HG02759 (cell line): ENCODE measurements around the gene ULK2.

Experiments used
- ATAC-seq: cut with Tn5 transposase; IDR thresholded peaks from one replicate; pipeline ENCODE4 v1.9.1; 2021; ENCODE audit warnings: mild to moderate bottlenecking, moderate library complexity; ENCODE audit not compliant: unreplicated experiment

The ULK2 gene

DNA sequence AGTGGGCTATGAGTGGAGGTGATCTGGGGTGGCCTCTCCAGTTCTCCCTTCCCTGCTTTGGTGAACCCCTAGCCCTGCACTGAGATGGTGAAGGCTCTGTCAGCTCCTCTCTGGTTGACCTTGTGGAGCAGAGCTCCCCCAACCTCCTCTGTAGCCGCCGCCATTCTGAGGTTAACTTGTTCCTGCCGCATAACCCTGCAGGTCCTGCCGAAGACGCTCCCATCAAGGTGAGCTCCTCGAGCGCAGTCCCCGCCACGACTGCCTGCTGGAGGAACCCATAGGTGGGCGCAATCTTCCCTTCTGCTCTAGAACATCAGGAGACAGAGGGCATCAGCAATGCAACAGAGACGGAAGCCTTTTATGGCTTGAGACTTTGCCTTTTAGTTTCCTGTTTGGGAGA lies 136.1 kb downstream of the ULK2 start:
- ATAC-seq = no peak

DNA sequence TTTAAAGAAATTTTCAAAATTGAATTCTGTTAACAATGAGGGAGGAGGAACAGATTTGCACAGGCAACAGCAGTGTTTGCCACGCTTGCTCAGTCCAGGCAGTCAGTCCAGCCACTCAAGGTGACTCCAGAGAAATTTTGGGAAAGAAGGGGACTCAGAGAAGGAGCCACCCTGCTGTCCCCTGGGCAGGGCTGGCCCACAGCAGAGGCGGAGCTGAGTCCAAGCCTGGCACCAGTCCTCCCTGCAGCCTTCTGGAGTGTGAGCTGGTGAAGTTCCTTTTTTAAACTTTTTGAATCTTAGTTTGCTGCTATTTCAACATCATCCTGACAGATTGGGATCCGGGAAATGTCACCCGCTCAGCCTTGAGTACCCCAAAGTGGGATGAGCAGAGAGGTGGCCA lies 136.9 kb downstream of the ULK2 start:
- no peak for ATAC-seq

DNA sequence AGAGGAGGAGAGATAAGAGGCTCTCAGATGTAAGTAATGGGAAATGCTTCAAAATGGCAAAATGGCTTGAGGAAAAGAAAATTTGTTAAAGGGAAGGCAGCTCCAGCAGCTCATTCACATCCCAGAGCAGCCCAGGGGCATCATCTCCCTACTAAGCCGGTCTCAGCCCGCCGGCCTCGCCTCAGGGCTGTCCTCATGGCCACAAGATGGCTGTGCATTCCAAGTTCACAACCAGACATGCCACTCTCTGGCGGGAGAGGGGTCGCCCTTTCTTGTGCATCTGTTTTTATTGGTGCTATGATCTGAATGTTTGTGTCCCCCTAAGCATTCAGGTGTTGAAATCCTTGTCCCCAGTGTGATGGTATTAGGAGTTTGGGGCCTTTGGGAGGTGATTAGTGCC lies 137.8 kb downstream of the ULK2 start:
- ATAC-seq = no peak

DNA sequence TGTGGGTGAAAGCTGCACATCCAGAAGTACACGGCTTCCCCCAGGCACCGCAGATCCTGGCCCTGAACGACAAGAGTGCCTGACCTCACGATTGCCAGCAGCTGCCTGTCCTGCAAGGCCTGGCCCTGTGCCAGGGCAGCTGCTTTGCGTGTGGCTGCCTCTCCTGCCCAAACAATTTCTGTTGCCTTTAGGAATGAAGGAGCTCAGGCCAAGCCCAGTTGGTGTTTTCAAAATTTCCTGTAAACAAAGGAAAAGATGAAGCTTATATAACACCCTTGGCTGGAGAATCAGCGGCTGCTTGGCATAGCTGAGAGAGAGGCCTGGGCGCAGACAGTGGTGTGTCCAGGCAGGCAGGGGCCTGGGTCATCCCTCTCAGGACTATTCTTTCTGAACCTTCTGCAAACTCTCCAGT lies 139.6 kb downstream of the ULK2 start:
- ATAC-seq = no peak

DNA sequence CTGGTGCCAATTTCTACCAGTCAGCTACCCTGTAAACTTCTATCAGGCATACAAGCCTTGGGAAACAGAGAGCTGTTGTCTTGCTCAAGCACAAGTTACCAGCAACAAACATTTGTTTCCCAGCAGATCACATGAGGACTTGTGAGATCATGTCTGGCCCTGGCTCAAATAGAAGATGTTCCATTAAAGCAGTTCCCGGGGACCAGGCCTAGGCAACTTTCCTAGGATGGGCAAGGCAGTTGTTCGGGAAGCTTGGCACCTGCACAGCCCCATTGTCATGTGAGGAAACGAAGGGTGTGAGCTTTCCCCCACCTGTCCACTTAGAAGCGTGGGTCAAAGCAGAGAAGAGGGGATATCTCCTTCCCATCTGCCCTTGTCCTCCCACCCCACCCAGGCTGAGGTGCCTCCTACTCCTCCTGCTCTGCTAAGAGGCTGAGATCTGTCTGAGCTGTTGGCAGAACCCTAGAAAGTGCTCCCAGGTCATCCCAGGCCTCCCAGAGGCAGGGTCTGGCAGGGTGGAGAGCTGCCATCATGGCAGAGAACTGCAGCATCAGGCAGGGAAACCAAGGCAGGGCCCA lies 140.1 kb downstream of the ULK2 start:
- no peak for ATAC-seq

DNA sequence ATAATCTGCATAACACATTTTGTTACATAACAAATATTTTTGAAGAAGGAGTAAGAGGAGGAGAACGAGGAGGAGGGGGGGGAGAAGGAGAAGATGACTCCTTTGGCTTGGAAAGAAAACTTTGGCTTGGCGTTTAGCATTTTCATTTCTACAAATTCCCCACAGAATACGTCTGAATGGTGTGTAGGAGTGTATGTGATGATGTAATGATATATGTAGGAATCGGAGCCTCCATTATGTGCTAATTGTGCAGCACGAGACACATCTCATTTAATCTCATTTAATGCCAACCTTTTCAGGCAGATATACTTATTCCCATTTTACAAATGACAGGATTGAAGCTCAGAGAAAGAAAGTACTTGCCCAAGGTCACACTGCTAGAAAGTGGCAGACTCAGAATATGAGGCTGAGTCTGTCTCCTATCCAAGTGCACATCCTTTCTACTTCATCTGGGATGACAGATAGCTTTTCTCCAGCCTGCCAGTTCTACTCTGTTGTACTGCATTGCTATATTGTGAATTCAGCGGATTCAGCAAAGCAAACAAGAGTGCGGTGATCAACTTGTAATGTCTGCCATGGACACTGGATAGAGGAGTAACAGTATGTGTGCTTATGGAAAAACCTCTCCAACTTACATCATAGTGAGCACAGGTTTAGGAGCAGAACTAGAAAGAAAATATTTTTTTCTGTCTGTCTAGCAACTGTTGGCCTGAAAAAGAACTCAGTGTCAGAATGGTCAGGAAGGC lies 140.9 kb downstream of the ULK2 start:
- ATAC-seq = no peak

DNA sequence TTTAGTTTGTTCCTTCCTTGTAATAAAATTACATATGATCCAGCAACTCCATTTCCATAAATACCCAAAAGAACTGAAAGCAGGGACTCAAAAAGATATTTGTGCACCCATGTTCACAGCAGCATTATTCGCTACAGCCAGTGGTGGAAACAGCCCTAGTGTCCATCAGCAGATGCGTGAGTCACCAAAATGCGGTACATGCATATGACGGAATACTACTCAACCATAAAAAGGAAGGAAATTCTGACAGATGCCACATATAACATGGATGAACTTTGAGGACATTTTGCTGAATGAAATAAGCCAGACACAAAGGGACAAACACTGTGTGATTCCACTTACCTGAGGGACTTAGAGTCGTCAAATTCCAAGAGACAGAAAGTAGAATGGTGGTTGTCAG lies 142.2 kb downstream of the ULK2 start:
- no peak for ATAC-seq

DNA sequence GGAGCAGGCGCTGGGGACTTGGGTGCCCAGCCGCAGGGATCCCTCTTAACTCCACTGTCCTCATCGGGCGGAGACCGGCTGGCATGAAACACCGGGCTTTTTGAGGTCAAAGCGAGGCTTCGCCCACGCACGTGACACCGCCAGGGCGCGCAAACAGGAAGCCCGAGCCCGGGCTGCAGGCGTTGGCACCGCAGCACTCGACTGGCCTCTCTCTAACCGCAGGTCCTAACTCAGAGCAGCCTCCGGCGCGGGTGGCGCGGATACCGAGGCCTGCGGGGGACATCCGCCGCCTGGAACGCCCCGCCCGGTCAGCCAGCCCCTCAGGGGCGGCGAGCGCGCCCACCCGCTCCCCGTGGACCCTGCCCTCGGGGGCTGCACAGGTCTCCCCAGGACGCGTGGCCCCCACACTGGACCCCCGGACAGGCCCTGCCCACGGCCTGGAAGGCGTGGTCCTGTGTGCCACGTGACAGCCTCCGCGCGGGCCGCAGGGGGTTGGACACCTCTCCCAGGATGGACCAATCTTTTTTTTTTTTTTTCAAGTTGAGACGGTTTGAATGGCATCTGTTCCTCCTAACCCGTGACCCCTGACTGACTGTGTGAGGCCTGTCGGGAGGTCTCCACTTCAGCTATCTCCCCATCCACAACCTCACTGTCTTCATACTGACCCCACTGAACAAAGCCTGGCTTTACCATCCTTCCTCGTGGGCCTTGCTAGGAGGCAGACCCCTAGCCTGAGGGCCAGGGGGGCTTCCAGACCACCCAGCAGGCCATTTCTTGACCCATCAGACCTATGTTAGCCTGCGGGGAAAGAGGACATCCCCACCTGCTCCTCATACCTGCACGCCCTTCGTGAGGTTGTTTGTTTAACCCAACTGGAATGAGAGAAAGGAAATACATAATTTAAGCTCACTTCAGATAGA lies 143.0 kb downstream of the ULK2 start:
- ATAC-seq = no peak

DNA sequence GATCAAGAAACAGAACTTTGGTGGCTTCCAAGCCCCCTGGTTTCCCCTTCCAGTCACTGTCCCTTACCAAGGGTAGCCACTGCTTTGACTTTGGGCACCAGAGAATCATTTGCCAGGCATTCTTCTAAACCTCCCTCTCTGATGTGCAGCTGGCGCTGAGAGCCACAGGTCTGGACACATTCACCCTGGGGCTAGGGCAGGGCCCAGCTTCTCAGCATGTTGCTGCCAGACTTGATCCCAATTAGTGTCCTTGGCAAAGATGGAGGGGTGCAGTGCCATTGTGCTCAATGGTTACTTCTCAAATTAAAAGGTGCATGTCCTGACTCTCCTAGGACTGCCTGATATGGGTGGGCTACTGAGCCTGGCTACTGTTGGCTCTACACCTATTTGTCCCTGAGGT lies 143.8 kb downstream of the ULK2 start:
- ATAC-seq = no peak
